GM18519 (cell line): ENCODE data around the gene ARHGEF12.

ENCODE experiments used
- ATAC-seq: cut with Tn5 transposase; IDR thresholded peaks from one replicate; pipeline ENCODE4 v1.9.1; 2021; ENCODE audit warnings: mild to moderate bottlenecking, moderate library complexity; ENCODE audit not compliant: unreplicated experiment, low FRiP score

ARHGEF12 gene

DNA sequence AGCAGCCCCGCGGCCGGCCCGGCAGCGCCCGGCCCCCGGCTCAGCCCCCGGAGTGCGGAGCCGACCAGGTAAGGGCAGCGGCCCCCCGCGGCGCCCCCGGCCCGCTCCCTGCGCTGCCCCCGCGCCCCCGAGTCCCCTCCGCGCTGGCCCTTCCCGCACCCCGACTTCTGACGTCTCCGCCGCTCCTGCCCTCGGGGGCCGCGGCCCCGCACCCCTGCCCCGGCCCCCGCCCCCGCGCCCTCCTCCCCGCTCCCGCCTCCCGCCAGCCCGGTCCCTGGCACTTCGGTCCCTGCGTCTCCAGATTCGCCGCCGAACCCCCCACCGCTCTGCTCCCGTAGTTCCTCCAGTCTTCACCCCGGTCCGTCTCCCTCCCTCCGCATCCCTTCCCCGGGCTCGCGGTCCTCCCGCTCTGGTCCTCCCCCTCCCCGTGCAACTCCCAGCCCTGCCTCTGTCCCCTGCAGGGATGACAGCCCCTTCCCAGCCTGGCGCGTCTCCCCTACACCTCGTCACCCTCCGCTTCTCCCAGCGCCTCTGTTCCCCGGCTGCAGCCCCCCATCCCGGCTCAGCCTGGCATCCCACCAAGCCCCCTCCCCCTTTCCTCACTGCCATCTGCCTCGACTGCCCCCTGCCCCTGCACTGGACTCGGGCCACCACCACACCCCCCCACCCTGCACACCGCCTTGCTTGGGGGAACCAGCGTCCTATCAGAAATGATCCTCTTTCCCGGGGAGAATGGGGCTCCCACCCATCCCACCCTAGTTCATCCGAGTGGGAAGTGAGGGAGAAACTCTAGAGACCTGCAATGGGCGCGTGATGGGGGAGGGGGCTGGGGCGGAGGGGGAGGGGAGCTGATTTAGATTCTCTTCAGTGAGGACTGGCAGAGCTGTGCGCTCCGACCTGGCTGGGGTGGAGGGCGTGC lies 175.9 kb downstream of the ARHGEF12 start:
- no peak for ATAC-seq

DNA sequence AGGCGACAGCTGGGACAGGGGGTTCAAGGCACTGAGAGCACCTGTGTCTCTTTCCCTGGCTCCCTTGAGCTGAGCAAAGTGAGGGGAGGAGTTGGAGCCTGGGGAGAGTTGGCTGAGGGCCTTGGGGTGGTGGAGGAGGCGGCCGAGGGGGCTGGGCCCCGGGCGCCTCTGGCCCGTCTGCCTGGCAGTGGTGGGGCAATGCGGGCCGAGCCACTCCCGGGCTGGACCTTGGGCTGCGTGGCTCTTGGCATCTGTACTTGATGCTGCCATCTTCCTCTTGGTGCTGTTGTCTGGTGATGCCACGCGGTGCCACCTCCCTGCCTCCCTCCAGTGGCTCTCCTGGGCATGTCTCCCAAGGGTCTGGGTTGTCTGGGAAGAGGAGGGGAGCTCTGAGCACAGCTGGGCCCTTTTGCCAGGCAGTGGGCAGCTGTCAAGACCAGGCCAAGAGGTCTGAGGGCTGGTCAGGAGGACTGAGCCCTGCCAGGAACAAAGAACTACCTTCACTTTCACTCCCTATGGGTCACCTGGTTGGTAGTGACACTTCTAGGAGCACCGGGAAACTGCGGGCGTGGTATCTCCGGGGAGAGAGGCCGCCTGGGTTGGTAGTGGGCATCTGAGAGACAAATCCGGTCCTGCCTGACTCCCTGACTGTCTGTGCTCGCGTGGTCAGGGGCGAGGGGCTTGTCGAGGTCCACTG lies 176.7 kb downstream of the ARHGEF12 start:
- ATAC-seq: no peak

- no peak for ATAC-seq
These were observed 177.5 kb downstream of the ARHGEF12 start for GRCh38 chr11:120513436-120514315.

GRCh38 chr11:120514541-120515121 lies 178.4 kb downstream of the ARHGEF12 start:
- no peak for ATAC-seq

GRCh38 chr11:120515186-120515723 lies 179.0 kb downstream of the ARHGEF12 start:
- no peak for ATAC-seq

DNA sequence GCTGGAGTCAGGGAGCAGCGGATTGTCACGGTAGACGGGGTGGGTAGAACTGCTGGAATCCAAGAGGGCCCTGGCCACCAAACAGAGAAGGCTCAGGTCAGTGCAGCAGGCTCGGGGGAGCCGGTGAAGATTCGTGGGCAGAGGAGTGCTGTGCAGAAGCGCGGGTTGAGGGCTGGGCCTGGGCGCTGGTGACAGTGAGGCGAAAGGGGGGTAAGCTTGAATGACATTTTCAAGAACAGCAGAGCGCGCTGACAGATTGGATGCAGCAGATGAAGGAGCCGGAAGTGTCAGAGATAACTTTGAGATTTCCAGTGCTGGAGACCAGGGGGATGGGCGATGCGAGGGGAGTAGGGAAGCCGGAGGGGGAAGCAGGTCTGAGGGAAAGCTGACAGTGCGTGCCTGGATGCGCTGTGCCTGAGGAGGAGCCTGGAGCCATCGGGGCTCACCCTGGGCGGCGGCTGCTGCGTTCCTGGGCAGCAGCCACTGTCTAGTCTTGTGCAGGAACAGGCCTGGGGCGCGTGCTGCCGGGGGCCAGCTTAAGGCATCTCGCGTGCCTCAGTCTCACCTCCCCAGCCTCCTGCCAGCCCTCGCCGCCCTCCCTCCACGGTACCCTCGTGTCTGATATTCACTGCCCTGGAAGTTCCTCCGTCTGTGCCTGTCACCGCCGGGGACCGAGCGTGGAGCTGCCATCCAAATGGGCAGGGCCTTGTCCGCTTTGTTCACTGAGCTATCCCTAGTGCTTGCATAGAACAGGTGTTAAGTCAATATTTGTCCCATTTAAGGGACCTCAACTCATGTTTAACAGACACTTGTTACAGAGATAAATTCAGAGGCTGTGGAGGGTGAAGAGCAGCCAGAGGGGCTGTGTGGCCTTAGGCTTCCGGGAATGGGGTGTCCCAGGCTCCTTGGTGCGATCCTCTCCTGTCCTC lies 180.5 kb downstream of the ARHGEF12 start:
- ATAC-seq: no peak

GRCh38 chr11:120517390-120517761 lies 181.2 kb downstream of the ARHGEF12 start:
- no peak for ATAC-seq

- no peak for ATAC-seq
These were observed 181.6 kb downstream of the ARHGEF12 start for GRCh38 chr11:120517801-120518291.

GRCh38 chr11:120518356-120518755 lies 182.1 kb downstream of the ARHGEF12 start:
- ATAC-seq: no peak

GRCh38 chr11:120519474-120519873 lies 183.3 kb downstream of the ARHGEF12 start:
- ATAC-seq: no peak

DNA sequence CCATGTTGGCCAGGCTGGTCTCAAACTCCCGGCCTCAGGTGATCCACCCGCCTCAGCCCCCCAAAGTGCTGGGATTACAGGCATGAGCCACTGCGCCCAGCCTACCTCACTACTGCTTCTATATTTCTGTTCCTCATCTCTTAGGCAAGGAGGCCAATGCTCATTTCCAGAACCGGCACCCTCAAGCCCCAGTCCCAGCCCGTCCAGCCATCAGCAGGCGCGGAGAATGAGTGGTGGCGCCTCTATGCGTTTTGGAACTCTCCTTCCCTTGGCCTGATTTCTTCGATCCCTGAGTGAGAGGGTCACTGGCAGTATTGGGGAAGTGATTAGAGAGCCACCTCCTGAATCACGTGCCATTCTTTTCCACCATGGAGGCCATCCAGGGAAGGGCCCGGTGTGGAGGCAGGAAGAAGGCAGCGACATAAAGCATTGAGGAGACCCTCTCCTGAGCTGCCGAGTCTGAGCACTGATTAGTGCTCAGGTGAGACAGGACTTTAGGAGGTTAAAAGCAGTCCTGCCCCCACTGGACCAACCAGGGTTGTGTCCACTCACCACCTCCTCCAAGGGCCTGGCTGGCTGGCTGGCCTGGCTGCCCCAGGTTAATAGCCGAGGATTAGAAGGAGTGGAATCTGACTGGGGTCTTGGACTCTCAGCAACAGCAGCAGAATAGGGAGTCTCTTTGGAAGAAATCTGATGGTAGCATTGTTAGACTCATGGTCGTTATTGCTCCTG lies 184.0 kb downstream of the ARHGEF12 start:
- no peak for ATAC-seq

DNA sequence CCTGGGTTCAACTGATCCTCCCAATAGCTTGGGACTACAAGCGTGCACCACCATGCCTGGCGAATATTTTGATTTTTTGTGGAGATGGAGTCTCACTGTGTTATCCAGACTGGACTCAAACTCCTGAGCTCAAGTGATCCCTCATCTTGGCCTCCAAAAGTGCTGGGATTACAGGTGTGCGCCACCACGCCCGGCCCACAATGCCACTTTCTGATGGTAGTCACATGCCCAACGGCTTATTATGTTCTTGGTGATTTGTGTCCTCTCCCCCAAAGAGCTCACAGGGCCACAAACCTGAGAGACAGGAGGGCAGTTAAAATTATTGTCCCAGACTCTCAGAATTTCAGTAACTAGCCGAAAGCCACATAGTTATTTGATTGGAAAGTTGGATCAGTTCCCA lies 185.0 kb downstream of the ARHGEF12 start:
- ATAC-seq: no peak

DNA sequence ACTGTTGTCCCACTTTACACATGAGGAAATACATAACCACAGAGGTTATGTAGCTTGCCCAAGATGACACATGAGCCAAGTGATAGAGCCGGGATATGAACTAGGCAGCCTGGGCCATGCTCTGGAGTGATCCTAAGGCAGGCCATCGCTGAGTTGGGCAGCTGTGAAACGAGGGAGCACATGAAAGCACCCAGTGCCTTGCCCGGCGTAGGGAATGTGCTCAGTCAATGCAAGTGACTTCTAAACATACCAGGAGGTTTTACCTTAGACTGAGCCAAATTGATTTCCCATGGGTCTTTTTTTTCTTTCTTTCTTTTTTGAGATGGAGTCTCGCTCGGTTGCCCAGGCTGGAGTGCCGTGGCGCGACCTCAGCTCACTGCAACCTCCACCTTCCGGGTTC lies 185.8 kb downstream of the ARHGEF12 start:
- no peak for ATAC-seq

DNA sequence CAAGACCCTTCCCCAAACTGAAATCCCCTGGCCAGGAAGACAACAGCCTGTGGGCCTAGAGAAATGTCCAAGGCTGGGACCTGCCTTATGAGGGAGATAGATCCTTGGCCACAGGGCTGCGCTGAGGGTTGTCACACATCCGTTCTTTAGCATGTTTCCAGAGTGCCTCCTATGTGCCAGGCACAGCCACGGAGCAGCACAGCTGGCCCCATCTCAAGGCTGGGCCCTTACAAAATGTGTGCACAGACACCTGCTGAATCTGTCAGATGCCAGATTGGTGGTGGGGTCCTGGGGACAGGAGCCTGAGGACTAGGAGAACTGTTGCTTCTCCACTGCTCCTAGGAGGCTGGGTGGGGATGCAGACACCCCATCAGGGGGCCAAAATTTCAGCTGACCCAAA lies 186.5 kb downstream of the ARHGEF12 start:
- no peak for ATAC-seq

DNA sequence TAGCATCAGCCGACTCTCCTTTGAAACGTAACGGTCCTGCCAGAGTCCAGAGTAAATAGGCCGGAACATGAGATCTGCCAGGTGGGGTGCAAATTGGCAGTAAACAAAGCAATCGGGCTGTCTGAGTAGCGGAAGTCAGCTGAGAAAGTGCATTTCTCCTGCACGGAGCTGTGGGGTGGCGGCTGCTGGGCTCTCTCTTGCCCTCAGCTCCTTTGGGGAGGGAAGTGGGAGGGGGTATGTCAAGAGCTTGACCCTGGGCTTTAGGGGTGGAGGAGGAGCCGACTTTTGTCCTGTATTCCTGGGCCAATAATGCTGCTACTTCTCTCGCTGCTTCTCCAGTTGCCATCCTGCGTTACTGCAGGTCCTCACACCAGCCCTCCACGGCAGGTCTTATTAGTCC lies 187.0 kb downstream of the ARHGEF12 start:
- ATAC-seq: no peak

DNA sequence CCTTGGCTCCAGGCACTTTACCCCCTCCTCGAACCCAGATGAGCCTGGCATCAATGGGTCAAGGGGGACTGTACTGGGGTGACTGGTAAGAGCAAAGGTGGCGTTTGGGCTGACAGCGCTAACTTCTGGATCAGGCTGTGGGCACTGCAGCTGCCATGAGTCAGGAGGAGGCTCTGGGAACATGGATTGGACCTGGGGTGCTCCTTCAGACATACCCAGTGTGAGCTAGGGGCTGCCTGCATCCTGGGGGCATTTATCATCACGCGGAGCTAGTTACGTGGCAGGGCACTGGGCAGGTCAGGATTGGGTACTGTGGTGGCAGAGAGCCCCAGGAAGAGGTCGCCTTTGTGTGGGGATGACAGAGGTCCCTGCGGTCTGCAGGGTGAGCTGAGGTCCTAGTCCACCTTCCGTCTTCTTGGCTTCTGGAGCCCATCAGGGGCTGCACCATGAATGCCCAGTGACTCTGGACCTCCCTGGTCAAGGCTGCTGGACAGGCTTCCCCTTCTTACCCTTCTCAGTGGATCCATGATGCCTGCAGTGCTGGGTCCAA lies 188.4 kb downstream of the ARHGEF12 start:
- no peak for ATAC-seq

DNA sequence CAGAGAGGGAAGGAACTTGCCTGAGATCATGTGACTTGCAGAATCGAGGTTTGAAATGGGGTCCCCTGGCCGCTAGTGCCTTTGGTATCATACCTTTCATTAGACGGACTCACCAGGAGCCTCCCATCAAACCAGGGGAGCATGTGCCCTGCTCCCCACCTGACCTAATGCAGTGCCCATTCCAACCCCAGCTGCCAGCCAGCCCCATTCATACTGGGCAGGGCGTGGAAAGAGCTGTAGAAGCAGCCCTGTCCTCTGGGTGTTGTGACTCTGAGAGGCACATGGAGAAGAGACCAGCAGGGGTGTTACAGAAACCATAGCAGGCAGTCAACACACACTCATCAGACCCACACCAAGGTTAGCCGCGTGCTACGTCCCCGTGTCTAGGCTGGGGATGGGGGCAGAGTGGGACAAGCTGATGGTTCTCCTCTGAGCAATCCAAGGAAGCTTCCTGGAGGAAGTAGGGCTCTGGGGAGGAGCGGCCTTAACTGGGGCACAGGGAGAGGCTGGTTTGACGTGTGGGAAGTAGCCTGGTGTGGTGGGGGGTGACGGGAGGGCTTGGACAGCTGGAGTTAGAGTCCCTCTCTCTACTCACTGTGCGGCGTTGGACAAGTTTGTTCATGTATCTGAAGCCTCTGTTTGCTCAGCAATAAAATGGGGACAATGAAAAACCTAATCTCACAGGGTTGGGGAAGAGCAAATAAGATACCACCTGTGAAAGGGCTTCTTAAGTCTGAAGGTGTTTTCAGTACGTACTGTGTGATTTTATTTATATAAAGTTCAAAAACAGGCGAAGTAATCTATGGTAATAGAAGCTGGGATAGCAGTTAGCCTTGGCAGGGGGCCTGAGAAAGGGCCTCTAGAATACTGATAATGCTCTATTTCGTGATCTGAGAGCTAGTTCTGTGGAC lies 189.3 kb downstream of the ARHGEF12 start:
- ATAC-seq: no peak
